Heart left ventricle (tissue), 16 donors: ENCODE results near the gene DEGS2. TPM values are rescaled to one million over a fixed set of nuclear protein-coding genes. Genes with fewer than 3 reads are reported as not detected.
A peak's percentile ranks its signal among the peaks of the same experiment; 100 is the strongest.

Experiments used
- ATAC-seq, 4 donors: fragments of 200-7000 bp; cut with Tn5 transposase; one replicate each; pipeline ENCODE4 v1.9.1; 2020 to 2022; ENCODE audit warnings: moderate library complexity in 4 of 4, mild to moderate bottlenecking in 3 of 4, moderate number of reproducible peaks in 1 of 4
- DNase-seq, 5 donors: peaks; one replicate each; pipeline ENCODE4 v3.0.0-alpha.2; 2020
- H3K27ac ChIP-seq, 12 donors: fragments of 200-600 bp; sonication (generic) in 4 of 12; one replicate each; pipeline versions ENCODE4 v1.5.0 to v1.8.0; 2016 to 2022; ENCODE audit warnings: mild to moderate bottlenecking in 2 of 12
- H3K27me3 ChIP-seq, 9 donors: fragments of 200-600 bp; sonication (generic) in 2 of 9; one replicate each; pipeline versions ENCODE4 v1.5.1 to v1.8.0; 2016 to 2022; ENCODE audit warnings: mild to moderate bottlenecking in 3 of 9
- H3K36me3 ChIP-seq, 9 donors: fragments of 200-600 bp; sonication (generic) in 2 of 9; one replicate each; pipeline versions ENCODE4 v1.5.0 to v1.8.0; 2018 to 2022; ENCODE audit warnings: mild to moderate bottlenecking in 2 of 9
- H3K4me1 ChIP-seq, 12 donors: fragments of 200-600 bp; sonication (generic) in 4 of 12; one replicate each; pipeline versions ENCODE4 v1.5.0 to v1.8.0; 2016 to 2022; ENCODE audit warnings: mild to moderate bottlenecking in 3 of 12
- H3K4me3 ChIP-seq, 12 donors: fragments of 200-600 bp; sonication (generic) in 4 of 12; one replicate each; pipeline versions ENCODE4 v1.5.0 to v1.8.0; 2017 to 2022; ENCODE audit warnings: mild to moderate bottlenecking in 9 of 12, moderate library complexity in 4 of 12
- H3K9me3 ChIP-seq, 12 donors: fragments of 200-600 bp; sonication (generic) in 4 of 12; one replicate each; pipeline versions ENCODE4 v1.5.0 to v1.8.0; 2016 to 2022; ENCODE audit warnings: mild to moderate bottlenecking in 1 of 12
- CTCF ChIP-seq, 12 donors: fragments of 200-600 bp; sonication (generic) in 4 of 12; IDR thresholded peaks; one replicate each; pipeline versions ENCODE4 v1.5.0 to v1.8.0; 2018 to 2022; ENCODE audit warnings: antibody characterized with exemption in 12 of 12, mild to moderate bottlenecking in 5 of 12
- POLR2A ChIP-seq, 2 donors: fragments of 450-650 bp; IDR thresholded peaks; one replicate each; pipeline ENCODE4 v1.6.1; 2017; ENCODE audit warnings: antibody characterized with exemption in 2 of 2, mild to moderate bottlenecking in 2 of 2, moderate library complexity in 2 of 2
- WGBS, 4 donors: extraction: QIAGEN DNeasy Blood & Tissue Kit in 2 of 4; methylation state at CpG; one replicate each; pipeline versions ENCODE4 v1.1.5 to v1.1.7; 2013 to 2018; 5-methylcytosine and 5-hydroxymethylcytosine counted together
- intact Hi-C, 10 donors: fragments of 100-400 bp; cut with DNase I; formaldehyde crosslinking; loops; one replicate each; pipeline versions ENCODE4 v1.11.1 to v1.14.2; 2022
- polyA plus RNA-seq, 2 donors: library from polyadenylated mRNA; stranded (reverse); fragments of 200-250 nt; gene quantifications; one replicate each; pipeline ENCODE4 v1.2.3, GENCODE V29; 2013
- total RNA-seq, 9 donors: library from RNA; depleted of rRNA in 2 of 9; stranded (reverse); fragments of >200 nt in 2 of 9; fragmentation: NEBNext Ultra II Directional in 3 of 9; extraction: Animal tissue kit (Norgen Biotek cat#: 25700) in 3 of 9; gene quantifications; one replicate each; pipeline versions ENCODE4 v1.1.0 to v1.2.4, GENCODE V29; 2016 to 2023
- donor health status: ischemic (EF 13 %, LVEDD 7.1; RV severe dilation, severe dysfunction).
- donor health status: healthy with polysubstance abuse.
- donor health status: DM: no; HTN: yes; CAD: no.
- donor health status: DM: no; HTN: no; CAD: no.
- donor health status: ischemic (EF 25% LVEDD 6.9; RV normal size, moderate dysfunction).
- donor health status: ischemic (EF 25% LVEDD 5.7; RV mildly dilated, moderate dysfunction).
- donor health status: healthy.
- donor health status: DM: yes; HTN: yes; CAD: no.
- donor health status: ischemic (EF 35%, LVEDD 5.7; RV mildly dilated, moderate dysfunction).
- donor health status: nonischemic (EF 11% LVEDD 7.7; RV severe dilation, severe dysfunction).
- donor health status: DM: yes; HTN: yes; CAD: no.
- donor health status: PGD.
- donor health status: ischemic (EF 29% LVEDD 5.4; RV normal size, mild dysfunction).
- donor health status: nonischemic (EF 23%, LVEDD 6.1; RV moderate dilation, normal function).

The DEGS2 gene
- total and polyA plus RNA-seq, 11 donors, result 0.08 to 0.48 (median 0.30) TPM; not detected in 7

- no peak for ATAC-seq
- no peak overlapping the region for H3K27ac ChIP-seq
- peaks cover 0 to 17% (median 0%) of the 10 kb centered on the region in 9 donors for H3K27me3 ChIP-seq
- H3K4me1 ChIP-seq, result peaks cover 0 to 11% (median 5%) of the 10 kb centered on the region in 12 donors
- 87 to 99% (median 91%) methylated on average over 2 of the region's 2 CpGs for WGBS, 4 donors
- TF ChIP-seq CTCF (IDR thresholded peaks at IDR 0.05), result no peak
- TF ChIP-seq POLR2A (IDR thresholded peaks at IDR 0.05), result no peak
- H3K36me3 ChIP-seq, result no peaks in the 10 kb centered on the region
- intact Hi-C loops, result no loop called here
- no peaks in the 10 kb centered on the region for H3K9me3 ChIP-seq
- H3K4me3 ChIP-seq, result no peak overlapping the region
- DNase-seq, result no peak
These were observed 11.4 kb upstream of the DEGS2 start for GRCh38 chr14:100170880-100171279.

GRCh38 chr14:100168506-100168905, 9.1 kb upstream of the DEGS2 start:
- no peak overlapping the region for H3K4me3 ChIP-seq
- TF ChIP-seq POLR2A (IDR thresholded peaks at IDR 0.05) (no peak), CTCF (IDR thresholded peaks at IDR 0.05) (no peak)
- no peaks in the 10 kb centered on the region for H3K9me3 ChIP-seq
- no peak overlapping the region for H3K27ac ChIP-seq
- WGBS, 4 donors, result 63 to 88% (median 82%) methylated on average over 1 of the region's 1 CpG
- ATAC-seq (no peak), DNase-seq (no peak)
- no peaks in the 10 kb centered on the region for H3K36me3 ChIP-seq
- peaks cover 0 to 14% (median 6%) of the 10 kb centered on the region in 12 donors for H3K4me1 ChIP-seq
- peaks cover 0 to 17% (median 0%) of the 10 kb centered on the region in 9 donors for H3K27me3 ChIP-seq
- intact Hi-C loops, result no loop called here

DNA sequence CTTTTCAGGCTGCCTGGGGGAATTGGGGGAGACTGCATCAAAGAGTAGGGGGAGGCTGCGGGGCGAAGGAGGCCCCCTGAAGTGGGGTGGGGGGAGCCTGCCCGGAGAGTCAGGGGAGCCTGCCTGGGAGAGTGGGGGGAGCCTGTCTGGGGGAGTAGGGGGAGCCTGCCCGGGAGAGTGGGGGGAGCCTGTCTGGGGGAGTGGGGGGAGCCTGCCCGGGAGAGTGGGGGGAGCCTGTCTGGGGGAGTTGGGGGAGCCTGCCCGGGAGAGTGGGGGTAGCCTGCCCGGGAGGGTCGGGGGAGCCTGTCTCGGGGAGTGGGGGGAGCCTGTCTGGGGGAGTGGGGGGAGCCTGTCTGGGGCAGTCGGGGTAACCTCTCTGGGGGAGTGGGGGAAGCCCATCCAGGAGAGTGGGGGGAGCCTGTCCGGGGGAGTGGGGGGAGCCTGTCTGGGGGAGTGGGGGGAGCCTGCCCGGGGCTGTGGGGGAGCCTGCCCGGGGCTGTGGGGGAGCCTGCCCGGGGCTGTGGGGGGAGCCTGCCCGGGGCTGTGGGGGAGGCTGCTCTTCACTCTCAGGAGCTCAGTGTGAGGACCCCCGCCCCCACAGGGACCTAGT, 6.5 kb upstream of the DEGS2 start:
- H3K4me3 ChIP-seq, result peak overlapping the region in 9 of 12 donors; percentile 33 to 53 (median 42)
- no peak for TF ChIP-seq CTCF (IDR thresholded peaks at IDR 0.05)
- TF ChIP-seq POLR2A (IDR thresholded peaks at IDR 0.05), result no peak
- intact Hi-C loops, result no loop called here
- peaks cover 0 to 17% (median 4%) of the 10 kb centered on the region in 9 donors for H3K27me3 ChIP-seq
- peaks cover 0 to 14% (median 6%) of the 10 kb centered on the region in 12 donors for H3K4me1 ChIP-seq
- 32 to 47% (median 39%) methylated on average over 3 to 16 of the region's 16 CpGs for WGBS, 4 donors
- DNase-seq, result no peak
- no peak for ATAC-seq
- no peaks in the 10 kb centered on the region for H3K36me3 ChIP-seq
- no peaks in the 10 kb centered on the region for H3K9me3 ChIP-seq
- no peak overlapping the region for H3K27ac ChIP-seq

- peak in 2 of 12 donors; percentile 14 to 32 for TF ChIP-seq CTCF (IDR thresholded peaks at IDR 0.05)
- no peak for TF ChIP-seq POLR2A (IDR thresholded peaks at IDR 0.05)
- intact Hi-C loops, result no loop called here
- ATAC-seq (peak in 3 of 4 donors; percentile 60 to 67 (median 63)), DNase-seq (no peak)
- peaks cover 0 to 14% (median 6%) of the 10 kb centered on the region in 12 donors for H3K4me1 ChIP-seq
- H3K4me3 ChIP-seq, result no peak overlapping the region
- H3K36me3 ChIP-seq, result no peaks in the 10 kb centered on the region
- no peaks in the 10 kb centered on the region for H3K9me3 ChIP-seq
- WGBS, 4 donors, result 33 to 49% (median 37%) methylated on average over 23 to 27 of the region's 27 CpGs
- H3K27ac ChIP-seq, result no peak overlapping the region
- H3K27me3 ChIP-seq, result peaks cover 0 to 17% (median 7%) of the 10 kb centered on the region in 9 donors
These were observed 5.9 kb upstream of the DEGS2 start for GRCh38 chr14:100165376-100165775.
